ENCODE results near the gene DNAJC8.

DNA sequence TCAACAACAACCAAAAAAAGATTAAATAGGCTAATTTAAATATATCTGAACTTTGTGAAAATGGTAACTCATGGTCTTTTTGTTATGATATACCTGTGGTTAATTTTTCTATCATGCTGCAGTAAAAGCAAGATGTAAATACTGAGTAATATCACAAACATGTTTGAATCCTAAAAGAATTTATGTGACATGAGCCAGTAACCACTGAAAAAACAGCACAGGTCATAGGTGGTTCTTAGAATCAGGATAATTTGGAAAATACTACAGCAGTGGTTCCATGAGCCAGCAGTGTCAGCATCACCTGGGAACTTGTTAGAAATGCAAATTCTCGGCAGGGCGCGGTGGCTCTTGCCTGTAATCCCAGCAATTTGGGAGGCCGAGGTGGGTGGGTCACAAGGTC lies 7.2 kb upstream of the DNAJC8 start:
- TF ChIP-seq EZH2 (IDR thresholded peaks at IDR 0.05): no peak
- no peak for TF ChIP-seq POLR2AphosphoS5 (IDR thresholded peaks at IDR 0.05; ENCODE audit: borderline replicate concordance, low read depth, low read length)
